GM21515 (cell line): ENCODE results near the gene FHIT.

Experiments used
- ATAC-seq: cut with Tn5 transposase; IDR thresholded peaks from one replicate; pipeline ENCODE4 v1.9.1; 2021; ENCODE audit not compliant: unreplicated experiment

The FHIT gene

DNA sequence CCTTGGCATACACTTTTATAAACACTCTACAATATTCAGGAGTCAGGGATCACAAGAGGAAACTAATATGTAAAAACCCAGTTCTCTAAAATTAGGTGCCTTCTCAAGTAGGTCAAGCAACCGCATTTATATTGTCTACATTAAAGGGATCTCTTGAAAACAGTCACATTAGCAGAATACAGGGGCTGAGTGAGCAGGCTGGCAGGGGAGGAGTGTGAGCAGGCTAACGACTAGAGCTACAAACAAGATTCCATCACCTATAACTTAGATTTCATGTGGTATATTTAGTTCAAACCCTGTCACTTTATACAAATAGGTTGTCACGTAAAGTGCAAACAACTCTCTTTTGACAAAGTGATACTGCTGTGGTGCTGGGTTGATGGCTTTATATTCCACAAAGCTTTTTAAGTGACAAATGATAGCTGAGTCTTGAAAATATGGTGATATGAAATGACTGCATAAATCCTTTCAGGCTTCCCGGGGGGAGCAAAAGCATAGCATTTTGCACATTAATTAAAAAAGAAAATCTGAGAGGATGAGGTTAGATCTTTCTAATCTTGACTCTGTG, 937.9 kb downstream of the FHIT start:
- no peak for ATAC-seq

DNA sequence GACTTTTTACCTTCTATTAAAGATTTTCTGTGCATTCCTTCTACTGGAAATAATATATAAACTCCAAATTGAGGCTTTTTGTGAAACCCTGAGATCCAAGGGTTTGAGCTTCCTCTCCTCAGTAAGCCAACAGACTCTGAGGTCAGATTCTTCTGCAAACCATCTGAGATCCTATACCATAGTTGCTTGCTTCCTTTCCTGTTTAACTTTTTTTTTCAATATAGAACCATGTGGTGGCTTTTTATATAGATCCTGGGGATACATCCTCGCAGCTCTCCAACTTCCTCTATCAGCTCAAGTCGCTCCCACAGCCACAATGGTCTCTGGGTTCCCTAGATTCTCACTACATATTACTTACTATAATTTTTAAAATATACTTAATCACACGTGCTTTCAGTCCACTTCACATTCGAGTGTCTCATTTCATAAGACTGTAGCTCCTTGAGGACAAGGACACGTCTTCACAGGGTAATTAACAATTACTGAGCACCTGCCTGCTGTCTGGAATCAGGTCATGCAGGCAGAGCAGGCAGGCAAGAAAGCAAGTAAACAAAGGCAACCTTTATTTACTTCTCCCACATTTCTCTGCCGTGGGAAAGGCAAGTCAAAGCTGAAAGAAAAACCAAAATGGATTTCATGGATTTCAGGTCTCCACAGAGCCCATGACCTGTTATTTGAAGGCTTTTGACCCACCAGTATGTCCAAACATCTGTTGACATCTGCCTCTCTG, 941.5 kb downstream of the FHIT start:
- no peak for ATAC-seq

DNA sequence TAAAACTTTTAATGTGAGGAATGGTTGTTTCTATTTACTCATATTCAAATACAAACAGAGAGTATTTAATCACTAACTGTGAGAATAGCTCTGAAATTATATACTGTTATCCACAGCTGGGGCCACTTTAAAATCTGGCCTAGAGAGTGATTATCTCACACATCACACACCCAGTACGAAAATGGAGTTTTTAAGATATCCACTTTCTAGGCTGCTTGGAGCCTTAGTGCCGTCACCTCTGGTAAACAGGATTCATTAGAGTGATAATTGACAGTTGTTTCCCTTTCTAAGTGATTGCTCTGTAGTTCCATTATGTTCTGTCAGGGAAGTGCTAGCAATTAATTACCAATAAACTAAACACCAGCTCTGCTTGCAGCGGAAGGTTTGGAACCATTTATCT, 942.4 kb downstream of the FHIT start:
- ATAC-seq, result no peak

DNA sequence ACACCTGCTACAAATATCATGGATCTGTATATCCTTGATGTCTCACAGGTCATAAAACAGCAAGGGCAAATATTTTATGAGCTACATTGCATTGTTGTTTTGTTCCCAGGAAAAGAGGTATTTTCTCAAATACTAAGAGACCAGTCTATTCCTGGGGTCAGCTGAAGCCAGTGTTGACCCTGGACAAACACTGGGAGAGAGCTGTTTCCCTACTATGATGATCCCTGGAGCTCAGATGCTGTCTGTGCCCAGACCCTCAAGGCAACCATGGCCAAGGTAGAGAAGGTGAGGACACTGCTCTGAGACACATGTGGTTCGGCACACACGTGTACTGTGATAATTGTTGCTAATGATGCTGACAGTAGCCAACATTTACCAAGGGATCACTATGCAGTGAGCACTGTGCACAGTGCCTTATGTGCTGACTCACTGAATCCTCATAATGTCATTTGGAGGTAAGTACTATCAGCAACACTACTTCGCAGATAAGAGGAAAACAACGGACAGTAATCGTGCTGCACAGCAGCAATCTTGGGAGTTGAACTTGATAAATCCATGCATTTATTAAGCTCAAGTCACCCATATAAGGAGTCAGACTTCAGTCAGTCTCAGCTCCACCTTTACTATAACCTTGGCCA, 943.6 kb downstream of the FHIT start:
- no peak for ATAC-seq

DNA sequence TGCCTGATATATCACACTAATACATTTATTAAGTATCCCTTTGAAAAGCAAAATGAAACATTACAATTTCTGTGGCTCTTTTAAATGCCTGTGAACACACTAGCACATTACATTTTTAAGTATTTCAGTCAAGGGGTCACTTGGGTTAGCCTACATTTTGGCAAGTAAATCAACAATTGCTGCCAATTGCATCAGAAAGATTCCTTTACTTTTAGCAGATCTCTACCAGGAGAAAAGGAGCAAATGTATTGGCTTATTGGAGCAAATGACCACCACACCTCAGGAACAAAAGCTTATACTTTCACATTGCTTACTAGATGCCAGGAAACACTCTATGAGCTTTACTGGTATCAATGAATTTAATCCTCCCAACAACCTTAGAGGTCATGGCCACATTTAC, 947.1 kb downstream of the FHIT start:
- ATAC-seq, result no peak

DNA sequence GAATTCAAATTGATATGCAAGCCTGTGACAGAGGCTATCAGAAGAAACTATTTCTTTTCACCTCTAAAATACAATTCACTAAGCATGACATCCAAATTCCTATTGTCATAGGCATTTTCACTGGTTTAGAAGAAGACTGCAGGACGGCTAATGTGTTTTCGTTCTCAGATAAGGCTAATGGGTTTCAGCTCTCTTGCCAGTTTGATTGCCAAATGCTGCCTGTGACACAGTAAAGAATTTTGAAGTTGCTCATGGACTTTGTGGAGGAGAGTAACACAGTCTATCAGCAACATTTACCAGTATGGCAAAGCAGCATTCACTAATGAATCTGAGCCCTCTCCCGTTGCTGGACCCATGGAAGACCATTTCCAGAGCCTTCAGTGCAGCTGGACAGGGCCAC, 948.1 kb downstream of the FHIT start:
- no peak for ATAC-seq

DNA sequence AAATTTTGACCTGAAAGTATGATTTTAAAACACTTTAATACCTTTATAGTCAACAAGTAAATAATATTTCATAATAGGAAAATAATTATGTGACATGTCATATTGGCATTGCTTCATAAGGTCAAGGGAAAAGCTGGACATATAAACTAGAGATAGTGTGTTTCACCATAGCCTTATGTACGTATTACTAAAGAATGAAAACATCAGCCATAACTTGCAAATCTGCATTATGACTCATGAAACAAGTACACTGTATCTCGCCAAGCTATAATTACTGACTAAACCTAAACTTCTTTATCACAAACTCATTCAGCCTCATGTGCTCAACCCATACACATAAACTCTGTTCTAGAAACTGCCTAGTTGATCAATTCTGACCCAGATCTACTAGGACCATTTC, 950.1 kb downstream of the FHIT start:
- no peak for ATAC-seq

DNA sequence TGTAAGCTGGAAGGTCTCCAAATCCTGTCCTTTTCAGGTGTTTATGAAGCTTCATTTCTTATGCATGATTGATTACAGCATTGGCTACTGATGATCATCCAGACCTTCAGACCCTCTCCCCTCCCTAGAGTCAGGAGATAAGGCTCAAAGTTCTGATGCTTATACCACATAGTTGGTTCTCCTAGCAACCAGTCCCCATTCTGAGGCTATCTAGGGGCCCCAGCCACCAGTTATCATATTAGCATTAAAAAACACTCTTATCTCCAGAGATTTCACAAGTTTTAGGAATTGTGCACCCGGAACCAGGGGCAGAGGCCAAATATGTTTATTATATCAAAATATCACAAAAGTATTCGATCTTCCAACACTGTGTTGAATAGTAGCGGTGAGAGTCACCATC, 953.1 kb downstream of the FHIT start:
- ATAC-seq, result no peak

DNA sequence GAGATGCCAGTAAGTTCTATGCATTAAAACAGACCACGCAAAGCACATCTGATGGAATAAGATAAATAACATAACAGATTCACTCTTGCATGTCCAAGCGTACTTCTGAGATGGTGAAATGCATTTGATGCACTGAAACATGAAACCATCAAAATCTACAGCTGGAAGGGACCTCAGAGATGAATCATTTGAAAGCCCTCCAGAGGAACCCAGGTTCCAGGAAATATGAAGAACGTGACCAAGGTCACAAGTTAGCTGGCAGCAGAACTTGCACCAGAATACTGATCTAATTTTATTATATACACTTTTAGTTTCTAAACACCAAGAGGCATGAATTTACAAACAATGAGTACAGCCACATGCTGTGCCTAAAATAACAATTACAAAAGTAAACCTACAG, 957.1 kb downstream of the FHIT start:
- ATAC-seq, result no peak

DNA sequence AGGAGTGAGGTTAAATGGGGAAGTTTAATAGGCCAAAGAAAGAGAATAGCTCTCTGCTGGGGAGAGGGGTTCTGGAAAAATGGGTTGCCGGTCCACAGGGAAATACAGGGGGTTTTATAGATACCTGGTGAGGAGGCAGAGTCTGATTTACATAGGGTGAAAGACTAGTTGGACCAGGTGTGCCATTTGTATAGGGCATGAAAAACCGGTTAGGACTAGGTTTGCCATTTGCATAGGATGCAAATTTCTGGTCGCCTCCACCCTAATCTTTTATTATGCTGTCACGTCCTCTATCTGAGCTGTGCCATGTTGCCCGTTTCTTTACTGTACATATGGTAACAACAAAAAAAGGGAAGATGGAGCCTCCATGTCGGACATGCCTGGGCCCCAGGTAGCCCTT, 960.1 kb downstream of the FHIT start:
- ATAC-seq, result no peak

DNA sequence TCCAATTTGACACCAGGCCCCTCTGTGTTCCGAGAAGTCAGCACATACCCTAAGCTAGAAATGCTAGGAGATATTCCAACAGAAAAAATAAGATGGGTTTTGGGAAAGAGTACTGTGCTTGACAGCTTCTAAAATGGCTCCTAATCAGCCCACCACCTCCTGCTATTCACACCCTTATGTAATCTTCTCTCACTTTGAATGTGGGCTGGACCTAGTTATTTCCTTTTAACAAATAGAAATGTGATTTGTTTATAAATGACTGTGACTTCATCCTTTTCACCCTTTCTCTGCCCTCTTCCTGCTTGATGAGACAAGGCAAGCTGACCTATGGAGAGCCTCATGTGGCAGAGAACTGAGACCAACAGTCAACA, 961.1 kb downstream of the FHIT start:
- ATAC-seq, result no peak

DNA sequence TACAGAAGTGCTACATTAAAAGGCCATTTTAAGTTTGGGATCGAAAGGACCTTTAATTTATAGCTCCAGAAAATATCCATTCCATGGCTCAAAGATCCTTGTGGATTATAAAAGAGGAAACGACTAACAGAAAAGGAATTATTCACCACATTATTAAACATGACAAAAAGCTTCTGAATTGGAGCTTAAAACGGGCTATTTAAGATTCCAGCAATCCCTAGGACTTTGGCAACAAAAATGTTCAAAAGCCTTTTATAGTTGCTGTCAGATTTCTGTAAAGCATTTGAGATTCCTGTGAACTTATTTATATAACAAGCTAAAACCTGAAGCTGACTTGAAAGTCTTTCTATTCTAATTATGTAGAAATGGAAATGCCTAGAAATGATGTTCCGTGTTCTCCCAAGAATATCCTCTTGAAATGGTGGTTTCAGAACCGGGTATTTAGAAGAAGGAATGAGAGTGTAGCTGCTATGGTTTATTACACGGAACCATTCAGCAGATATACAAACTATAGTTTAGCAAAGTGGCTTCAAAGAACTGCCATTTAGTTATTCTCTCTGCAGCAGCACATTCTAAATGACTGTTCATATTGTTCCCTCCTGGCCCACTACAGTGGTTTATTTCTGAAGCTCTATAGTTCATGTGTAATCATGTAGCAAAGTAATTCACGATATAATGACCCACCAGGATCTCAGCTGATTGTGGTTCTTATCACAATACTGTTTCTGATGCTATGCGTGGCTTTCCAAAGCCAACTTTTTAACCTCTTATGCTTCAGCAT, 961.7 kb downstream of the FHIT start:
- no peak for ATAC-seq

DNA sequence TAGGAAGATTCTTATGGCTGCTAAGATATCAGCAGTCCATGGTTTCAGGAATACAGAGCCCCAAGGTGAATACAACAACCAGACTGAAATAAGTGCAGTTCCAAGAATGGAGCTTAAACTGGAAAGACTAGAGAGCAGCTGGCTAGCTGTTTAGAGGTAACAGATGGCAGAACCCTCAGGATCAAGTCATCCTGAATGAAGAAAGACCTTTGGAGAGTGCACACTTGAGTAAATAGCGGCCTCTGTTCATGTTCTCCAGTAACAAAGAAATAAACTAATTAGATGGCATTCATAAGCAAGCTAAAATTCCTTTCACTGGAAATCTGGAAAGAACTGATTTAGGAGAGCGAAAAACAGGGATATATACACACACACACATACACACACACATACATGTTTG, 968.4 kb downstream of the FHIT start:
- ATAC-seq, result no peak

DNA sequence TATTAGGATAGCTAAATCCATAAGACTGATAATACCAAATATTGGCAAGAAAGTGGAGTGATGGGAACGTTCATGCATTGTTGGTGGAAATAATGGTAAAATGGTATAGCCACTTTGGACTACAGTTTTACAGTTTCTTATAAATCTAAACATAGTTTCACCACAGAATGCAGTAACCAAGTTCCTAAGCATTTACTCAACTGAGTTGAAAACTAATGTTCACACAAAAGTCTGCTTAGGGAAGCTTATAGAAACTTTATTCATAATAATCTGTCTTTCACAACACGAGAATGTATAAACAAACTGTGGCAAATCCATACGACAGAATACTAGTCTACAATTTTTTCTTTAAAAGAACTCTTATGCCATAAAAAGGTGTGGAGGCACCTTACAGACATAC, 969.3 kb downstream of the FHIT start:
- ATAC-seq, result no peak

DNA sequence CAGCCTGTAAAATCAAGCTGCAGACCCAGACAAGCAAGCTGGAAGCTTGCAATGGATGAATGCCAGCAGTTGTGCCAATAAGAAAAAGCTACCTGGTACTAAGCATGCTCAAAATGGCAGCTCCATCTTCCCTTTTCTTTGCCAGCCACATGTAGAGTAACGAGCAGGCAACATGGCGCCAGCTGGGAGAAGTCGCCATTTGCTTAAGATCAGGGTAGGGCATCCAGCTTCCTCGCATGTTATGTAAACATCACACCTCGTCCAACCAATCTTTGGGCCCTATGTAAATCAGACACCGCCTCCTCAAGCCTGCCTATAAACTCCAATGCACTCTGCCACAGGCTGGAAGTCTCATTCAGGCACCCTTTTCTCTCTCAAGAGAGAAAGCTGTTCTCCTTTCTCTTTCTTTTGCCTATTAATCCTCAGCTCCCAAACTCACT, 973.9 kb downstream of the FHIT start:
- no peak for ATAC-seq

DNA sequence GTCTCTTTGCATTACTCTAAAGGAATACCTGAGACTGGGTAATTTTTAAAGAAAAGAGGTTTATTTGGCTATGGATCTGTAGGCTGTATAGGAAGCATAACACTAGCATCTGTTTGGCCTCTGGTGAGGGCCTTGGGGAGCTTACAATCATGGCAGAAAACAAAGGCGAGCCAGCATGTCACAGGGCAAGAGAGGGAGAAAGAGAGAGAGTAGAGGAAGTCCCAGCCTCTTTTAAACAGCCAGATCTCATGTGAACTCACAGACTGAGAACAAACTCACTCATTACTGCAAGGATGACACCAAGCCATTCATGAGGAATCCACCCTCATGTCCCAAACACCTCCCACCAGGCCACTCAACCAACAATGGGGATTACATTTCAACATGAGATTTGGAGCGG, 974.6 kb downstream of the FHIT start:
- ATAC-seq, result no peak

DNA sequence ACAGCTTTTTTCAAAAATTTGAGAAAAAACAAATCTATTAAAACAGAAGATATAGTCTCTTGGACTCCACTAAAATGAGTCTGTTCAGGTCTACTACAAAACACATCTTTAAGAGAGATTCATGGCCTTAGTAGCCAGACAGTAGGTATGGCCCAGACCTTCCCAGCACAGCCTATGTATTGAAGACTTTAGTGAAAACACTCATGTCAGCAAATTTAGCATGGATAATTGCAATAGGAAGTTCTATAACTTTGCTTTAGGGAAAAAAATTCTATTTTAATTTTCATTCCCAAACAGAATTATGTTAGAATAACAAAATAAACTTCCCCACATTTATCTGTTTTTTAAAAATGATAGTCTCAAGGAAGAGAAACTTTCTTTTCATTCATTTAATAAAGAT, 976.6 kb downstream of the FHIT start:
- no peak for ATAC-seq

DNA sequence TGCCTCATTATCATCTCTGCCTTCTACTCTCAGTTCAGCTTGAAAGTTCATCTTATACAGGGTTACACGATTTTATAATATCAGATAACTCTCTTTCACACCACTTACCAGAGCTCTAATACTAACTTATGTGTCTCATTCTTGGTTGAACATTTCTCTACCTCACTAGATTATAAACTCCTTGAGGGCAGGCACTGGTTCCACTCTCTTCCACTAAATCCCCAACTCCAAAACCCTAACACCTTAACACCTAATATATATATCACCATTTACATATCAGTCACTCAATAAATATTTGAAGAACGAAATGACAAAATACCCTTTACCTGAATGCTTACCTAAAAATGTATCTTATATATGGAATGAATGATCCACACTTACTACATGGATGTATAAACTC, 977.2 kb downstream of the FHIT start:
- ATAC-seq, result no peak

DNA sequence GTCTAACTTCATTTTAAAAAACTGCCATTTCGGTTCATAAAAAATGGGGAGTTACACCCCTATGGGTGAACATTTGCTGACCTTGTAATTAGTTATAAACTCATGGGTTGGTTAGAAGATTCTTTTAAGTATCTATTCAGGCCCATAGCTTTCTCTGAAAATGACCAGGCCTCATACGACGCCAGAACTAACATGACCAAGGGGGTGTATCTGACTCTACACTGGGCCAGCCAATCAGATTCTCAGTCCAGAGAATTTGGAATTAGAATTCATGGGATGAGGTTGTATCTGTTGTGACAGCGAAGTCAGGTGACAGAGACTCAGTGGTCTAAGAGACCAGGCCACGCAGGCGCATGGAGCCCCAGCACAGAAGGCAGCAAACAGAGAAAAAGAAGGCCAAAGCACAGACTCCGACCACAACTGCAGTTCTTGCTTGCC, 981.4 kb downstream of the FHIT start:
- no peak for ATAC-seq

DNA sequence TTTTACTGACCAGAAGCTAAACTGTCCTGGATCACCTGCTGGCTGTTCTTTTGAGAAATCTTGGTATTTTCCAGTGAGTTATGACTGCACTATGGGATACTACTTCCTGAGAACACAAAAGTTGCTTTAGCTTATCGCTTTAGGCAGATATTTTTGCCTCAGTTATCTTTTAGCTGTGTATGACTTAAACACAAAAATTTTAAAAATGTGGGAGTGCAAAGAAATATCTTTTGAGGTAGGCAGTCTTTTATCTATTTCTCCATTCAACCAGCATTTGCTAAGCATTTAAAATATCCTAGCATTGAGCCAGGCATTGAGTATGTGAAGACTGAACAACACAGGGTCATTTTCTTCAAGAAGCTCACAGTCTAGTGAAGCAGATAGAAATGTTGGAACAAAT, 981.9 kb downstream of the FHIT start:
- ATAC-seq, result no peak

DNA sequence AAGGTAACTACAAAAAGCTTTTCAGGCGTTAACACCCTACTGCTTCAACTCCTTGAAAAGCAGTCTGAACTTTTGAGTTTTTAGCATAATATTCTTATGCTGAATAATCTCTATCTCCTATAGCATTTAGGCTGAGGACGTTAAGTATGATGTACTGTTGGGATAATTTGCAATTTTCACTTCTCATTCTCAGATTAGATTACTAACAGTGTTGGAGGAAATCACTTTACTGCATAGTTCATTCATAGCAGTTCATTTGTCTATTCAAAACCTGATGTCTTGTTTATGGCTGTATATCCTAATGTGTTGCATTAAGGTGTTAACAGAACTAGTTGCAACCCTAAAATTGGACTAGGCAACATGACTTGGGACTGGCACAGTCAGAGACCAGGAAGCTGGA, 983.1 kb downstream of the FHIT start:
- ATAC-seq, result no peak

DNA sequence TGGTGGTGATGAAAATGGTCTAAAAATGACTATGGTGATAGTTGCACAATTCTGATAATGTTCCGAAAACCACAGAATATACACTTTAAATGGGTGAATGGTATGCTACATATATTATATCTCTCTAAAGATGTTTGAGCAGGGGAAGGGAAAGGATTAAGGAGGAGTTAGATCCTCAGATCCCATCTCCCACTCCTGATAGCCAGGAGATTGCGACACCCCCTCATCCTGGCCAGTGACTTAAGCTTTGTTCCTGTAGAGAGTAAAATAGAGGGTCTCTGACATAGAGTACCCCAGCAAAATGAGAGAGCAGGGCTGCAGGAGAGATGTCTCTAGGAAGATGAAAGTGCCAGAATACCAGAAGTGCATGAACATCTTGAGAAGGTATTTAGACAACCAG, 984.8 kb downstream of the FHIT start:
- ATAC-seq, result no peak
